LNCaP clone FGC (cell line): ENCODE data around the gene GNMT.

Experiments used
- DNase-seq: peaks from one replicate; pipeline ENCODE4 v3.0.0-alpha.2; 2011; ENCODE audit warnings: low read depth
- H3K4me3 ChIP-seq: 2 replicates; pipeline ENCODE4 v1.5.1; 2011; ENCODE audit warnings: mild to moderate bottlenecking, low read depth, low read length, control low read depth
- TF ChIP-seq, protein P1 (sequence below): IDR thresholded peaks from 2 replicates; pipeline ENCODE4 v1.5.1; 2012; ENCODE audit warnings: mild to moderate bottlenecking; ENCODE audit not compliant: control insufficient read depth, insufficient read depth; ENCODE audit errors: extremely low read depth

The GNMT gene

DNA sequence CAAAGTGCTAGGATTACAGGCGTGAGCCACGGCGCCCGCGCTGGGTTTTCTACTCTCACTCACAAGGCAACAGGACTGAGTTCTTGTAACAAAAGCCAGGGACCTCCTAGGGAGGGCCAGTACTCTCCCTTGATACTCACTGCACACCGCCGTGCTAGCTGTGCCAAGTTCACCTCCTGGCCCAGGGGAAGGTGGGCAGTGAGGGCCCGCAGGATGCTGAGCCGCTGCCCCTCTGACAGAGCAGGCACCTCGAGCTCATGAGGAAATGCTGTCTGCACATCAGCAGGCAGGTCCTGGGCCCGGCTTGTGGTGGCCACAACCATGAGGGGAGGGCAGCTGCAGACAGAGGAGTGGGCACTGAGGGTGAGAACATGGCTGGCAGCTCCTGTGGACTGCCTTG is 6.7 kb downstream of the GNMT start:
- no peak for DNase-seq
- H3K4me3 ChIP-seq = no peak overlapping the region
- TF ChIP-seq, protein P1, sequence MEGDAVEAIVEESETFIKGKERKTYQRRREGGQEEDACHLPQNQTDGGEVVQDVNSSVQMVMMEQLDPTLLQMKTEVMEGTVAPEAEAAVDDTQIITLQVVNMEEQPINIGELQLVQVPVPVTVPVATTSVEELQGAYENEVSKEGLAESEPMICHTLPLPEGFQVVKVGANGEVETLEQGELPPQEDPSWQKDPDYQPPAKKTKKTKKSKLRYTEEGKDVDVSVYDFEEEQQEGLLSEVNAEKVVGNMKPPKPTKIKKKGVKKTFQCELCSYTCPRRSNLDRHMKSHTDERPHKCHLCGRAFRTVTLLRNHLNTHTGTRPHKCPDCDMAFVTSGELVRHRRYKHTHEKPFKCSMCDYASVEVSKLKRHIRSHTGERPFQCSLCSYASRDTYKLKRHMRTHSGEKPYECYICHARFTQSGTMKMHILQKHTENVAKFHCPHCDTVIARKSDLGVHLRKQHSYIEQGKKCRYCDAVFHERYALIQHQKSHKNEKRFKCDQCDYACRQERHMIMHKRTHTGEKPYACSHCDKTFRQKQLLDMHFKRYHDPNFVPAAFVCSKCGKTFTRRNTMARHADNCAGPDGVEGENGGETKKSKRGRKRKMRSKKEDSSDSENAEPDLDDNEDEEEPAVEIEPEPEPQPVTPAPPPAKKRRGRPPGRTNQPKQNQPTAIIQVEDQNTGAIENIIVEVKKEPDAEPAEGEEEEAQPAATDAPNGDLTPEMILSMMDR = no peak

DNA sequence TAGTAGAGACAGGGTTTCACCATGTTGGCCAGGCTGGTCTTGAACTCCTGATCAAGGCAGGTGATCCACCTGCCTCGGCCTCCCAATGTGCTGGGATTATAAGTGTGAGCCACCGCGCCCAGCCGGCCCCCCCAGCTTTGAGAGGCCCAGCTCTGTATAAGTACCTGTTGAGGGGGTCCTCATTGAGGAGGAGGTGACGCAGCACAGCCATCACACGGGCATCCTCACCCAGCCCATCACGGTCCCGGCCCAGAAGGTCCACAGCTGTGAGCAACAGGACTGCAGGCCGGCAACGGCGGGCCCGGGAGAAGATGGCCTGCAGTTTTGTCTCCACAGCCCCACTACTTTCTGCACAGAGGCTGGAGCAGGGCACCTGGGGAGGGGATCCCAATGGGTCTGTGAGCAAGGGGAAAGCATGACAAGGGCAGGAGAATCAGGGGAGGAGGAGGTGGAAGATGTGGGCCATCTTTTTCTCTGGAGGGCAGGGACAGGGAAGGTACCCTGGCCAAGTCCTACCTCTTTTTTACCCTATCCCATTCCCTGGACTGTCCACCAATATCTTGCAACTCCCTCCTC is 7.7 kb downstream of the GNMT start:
- H3K4me3 ChIP-seq = no peak overlapping the region
- DNase-seq = no peak
- TF ChIP-seq, protein P1 = no peak

DNA sequence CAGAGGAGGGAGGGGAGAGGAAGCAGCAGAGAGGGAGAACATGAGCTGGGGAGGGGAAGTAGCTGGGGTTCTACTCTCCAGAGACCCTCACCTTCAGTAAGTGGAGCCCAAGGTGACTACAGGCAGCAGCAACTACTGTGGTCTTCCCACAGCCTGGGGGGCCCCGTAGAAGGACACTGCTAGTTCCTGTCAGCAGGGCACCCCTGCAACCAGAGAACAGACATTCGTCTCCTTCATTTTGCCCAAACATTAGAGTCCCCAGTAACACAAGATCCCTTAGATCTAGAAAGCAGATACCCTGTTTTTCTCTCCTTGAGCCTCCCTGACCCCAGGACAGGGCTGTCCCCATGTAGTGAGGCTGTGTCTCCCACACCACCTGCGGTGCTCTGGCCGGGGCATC is 8.2 kb downstream of the GNMT start:
- no peak for DNase-seq
- H3K4me3 ChIP-seq = no peak overlapping the region
- TF ChIP-seq, protein P1 = no peak

DNA sequence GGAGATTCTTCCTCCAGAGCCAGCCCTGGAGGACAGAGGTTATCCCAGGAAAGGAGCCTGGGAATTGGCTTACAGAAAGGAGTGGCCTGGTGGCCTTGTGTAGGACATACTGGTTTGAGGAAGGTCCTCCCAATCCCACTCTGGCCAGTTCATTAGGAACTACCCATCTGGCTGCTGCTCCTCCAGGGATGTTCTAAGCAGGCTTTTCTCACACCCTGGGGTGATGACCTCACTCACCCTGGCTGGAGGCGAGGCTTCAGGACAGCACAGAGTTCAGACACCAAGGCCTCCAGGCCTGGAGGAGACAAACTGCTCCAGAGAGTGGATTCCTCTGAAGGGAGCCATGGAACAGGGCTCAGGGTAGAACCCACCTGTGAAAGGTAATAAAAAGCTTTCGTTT is 8.9 kb downstream of the GNMT start:
- no peak overlapping the region for H3K4me3 ChIP-seq
- TF ChIP-seq, protein P1 = no peak
- no peak for DNase-seq

DNA sequence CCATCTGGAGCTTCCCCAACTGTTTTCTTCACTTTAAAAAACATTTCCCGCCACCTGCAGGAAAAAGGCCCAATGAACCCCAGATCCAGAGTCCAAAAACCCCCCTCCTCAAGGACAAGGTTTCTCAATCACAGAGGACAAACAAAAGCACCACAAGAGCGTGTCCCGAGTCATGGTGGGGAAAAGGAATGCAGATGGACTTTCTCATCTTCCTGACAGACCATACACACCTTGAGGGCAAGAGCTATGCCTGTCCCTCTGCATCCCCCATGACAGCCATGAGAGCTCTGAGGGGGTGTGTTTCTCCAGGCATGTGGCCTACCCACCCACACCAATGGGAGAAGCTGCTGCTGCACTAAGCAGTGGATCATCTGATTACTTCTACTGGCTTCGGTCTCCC is 9.4 kb downstream of the GNMT start:
- no peak for DNase-seq

DNA sequence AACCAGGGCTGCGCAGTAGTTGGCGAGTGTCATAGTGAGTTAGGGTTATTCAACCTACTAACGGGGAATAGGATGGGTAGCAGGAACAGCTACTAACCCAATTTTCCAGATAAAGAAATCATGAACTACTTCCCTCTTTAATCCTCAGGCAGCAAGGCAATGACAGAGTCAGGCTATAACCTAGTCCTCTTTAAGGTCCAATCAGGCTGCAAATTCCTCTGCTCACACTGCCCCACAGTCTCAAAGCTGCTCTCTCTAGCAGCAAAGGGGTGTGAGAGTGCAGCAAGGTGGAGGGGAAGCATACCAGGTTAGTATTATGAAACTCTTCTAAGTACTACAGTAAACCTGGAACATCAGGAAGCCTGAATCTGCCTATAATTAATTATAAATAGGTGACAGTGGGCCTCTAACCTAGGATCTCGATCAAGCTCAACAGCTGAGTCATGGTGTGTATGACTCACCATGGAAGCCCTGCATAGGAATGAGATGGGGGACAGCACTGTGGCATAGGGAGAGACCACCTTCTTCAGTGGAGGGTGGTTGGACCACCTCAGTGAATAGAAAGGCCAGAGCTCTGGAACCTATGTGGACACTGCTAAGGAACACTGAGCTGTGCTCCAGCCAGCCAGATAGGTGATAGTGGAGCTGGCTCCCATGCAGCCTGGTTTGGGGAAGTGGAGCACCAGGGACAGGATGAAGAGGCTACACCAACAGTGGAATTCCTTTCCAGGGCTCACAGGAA is 10.5 kb downstream of the GNMT start:
- no peak overlapping the region for H3K4me3 ChIP-seq
- TF ChIP-seq, protein P1 = no peak
- DNase-seq = no peak

More for the DNA sequence above, 9.4 kb downstream of the GNMT start:
- TF ChIP-seq, protein P1 = no peak
- H3K4me3 ChIP-seq = no peak overlapping the region
